HepG2 (cell line): Measurements from ENCODE around the gene FAM131A.

ENCODE experiments used
- EZH2 ChIP-seq: conservative IDR thresholded peaks from 2 replicates; pipeline ENCODE4 v1.6.1; 2012; ENCODE audit warnings: mild to moderate bottlenecking, low read depth, low read length, moderate library complexity
- FOSL1 ChIP-seq: sonication (generic); formaldehyde crosslinking; IDR thresholded peaks from 2 replicates; pipeline ENCODE4 v1.9.0; 2021; ENCODE audit warnings: missing genetic modification reagents, borderline replicate concordance
- GTF2F1 ChIP-seq: fragments of 150-350 bp; IDR thresholded peaks from 2 replicates; pipeline ENCODE4 v1.6.1; 2014; ENCODE audit warnings: low read length
- KLF16 ChIP-seq, 2 experiments: sonication (generic) in 1 of 2; formaldehyde crosslinking in 1 of 2; IDR thresholded peaks; 2 replicates each; pipeline versions ENCODE4 v1.6.1 to v1.8.0; 2016 to 2023; ENCODE audit warnings: missing genetic modification reagents in 2 of 2, missing compliant biosample characterization in 1 of 2
- MYC ChIP-seq: sonication (generic); formaldehyde crosslinking; IDR thresholded peaks from 2 replicates; pipeline ENCODE4 v1.9.0; 2021; ENCODE audit warnings: missing genetic modification reagents, borderline replicate concordance
- NFYC ChIP-seq: IDR thresholded peaks from 2 replicates; pipeline ENCODE4 v1.6.1; 2016; ENCODE audit warnings: missing genetic modification reagents, missing compliant biosample characterization
- PHF20 ChIP-seq: sonication (generic); formaldehyde crosslinking; IDR thresholded peaks from 2 replicates; pipeline ENCODE4 v1.5.0; 2020; ENCODE audit warnings: mild to moderate bottlenecking, missing genetic modification reagents
- REXO4 ChIP-seq: sonication (generic); formaldehyde crosslinking; IDR thresholded peaks from 2 replicates; pipeline ENCODE4 v1.8.0; 2022; ENCODE audit warnings: missing genetic modification reagents, mild to moderate bottlenecking, borderline replicate concordance
- ZSCAN29 ChIP-seq: sonication (generic); formaldehyde crosslinking; conservative IDR thresholded peaks from 2 replicates; pipeline ENCODE4 v1.4.0; 2020; ENCODE audit warnings: mild to moderate bottlenecking, missing genetic modification reagents
- TF ChIP-seq, protein P1 (sequence below): sonication (generic); formaldehyde crosslinking; IDR thresholded peaks from 2 replicates; pipeline ENCODE4 v1.8.0; 2022; ENCODE audit warnings: missing genetic modification reagents, mild to moderate bottlenecking, borderline replicate concordance

GRCh38 chr3:184337399-184337714 is at the start of gene FAM131A:
- TF ChIP-seq EZH2 (no peak), NFYC (CRISPR knock-in tag) (no peak), PHF20 (CRISPR knock-in tag) (no peak), GTF2F1 (no peak), MYC (no peak), KLF16 (CRISPR knock-in tag; IDR thresholded peaks at IDR 0.05) (no peak), ZSCAN29 (CRISPR knock-in tag) (no peak), REXO4 (no peak), FOSL1 (CRISPR knock-in tag) (no peak)
- TF ChIP-seq, protein P1, sequence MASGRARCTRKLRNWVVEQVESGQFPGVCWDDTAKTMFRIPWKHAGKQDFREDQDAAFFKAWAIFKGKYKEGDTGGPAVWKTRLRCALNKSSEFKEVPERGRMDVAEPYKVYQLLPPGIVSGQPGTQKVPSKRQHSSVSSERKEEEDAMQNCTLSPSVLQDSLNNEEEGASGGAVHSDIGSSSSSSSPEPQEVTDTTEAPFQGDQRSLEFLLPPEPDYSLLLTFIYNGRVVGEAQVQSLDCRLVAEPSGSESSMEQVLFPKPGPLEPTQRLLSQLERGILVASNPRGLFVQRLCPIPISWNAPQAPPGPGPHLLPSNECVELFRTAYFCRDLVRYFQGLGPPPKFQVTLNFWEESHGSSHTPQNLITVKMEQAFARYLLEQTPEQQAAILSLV (CRISPR knock-in tag): no peak
